NB4 (cell line): ENCODE measurements around the gene TMEM174.

Experiments used
- CTCF ChIP-seq: IDR thresholded peaks from one replicate; pipeline ENCODE4 v1.5.1; 2012; ENCODE audit warnings: low read depth, low read length
- MYC ChIP-seq: IDR thresholded peaks from 2 replicates; pipeline ENCODE4 v1.6.1; 2011; ENCODE audit warnings: low read depth, low read length
- POLR2A ChIP-seq: IDR thresholded peaks from 2 replicates; pipeline ENCODE4 v1.6.1; 2011; ENCODE audit warnings: mild to moderate bottlenecking; ENCODE audit not compliant: insufficient read length; ENCODE audit errors: extremely low read depth

GRCh38 chr5:73199671-73200070, 26.7 kb downstream of the TMEM174 start:
- TF ChIP-seq CTCF (no peak), POLR2A (no peak), MYC (no peak)
